Measurements from ENCODE around the gene PSG5. TPM values are rescaled to one million over a fixed set of nuclear protein-coding genes. Genes with fewer than 3 reads are reported as not detected.

Gene PSG5
- total and polyA plus RNA-seq, 2 experiments from 2014 or later, result 0.32 TPM; not detected in 1

GRCh38 chr19:43207991-43208390 lies 21.7 kb upstream of the PSG5 start:
- Mint-ChIP-seq H3K36me3 (ENCODE audit: low read depth) (peaks cover 10% of the 10 kb centered on the region), H3K4me3 (no peak overlapping the region), H3K27ac (no peak overlapping the region), H3K27me3 (ENCODE audit: insufficient read depth, low read depth, poor library complexity) (peaks cover 1% of the 10 kb centered on the region), H3K9me3 (peaks cover 76% of the 10 kb centered on the region), H3K4me1 (no peaks in the 10 kb centered on the region)
- Histone ChIP-seq H4K20me1 (replicated peaks; ENCODE audit: insufficient read depth) (no peaks in the 10 kb centered on the region), H3K4me3 (no peak overlapping the region), H3K27me3 (ENCODE audit: insufficient read depth) (no peaks in the 10 kb centered on the region), H3K4me2 (no peak overlapping the region), H2AFZ (no peak overlapping the region), H3K27ac (ENCODE audit: low read depth) (no peak overlapping the region), H3F3A (replicated peaks; ENCODE audit: low read depth) (no peaks in the 10 kb centered on the region), H3K79me2 (replicated peaks; ENCODE audit: insufficient read depth) (no peaks in the 10 kb centered on the region), H3K36me3 (ENCODE audit: insufficient read depth) (no peaks in the 10 kb centered on the region), H3K9me2 (ENCODE audit: insufficient read depth) (no peaks in the 10 kb centered on the region), H3K4me1 (ENCODE audit: insufficient read depth) (no peaks in the 10 kb centered on the region)
- no peak for TF ChIP-seq EZH2 (IDR thresholded peaks at IDR 0.05; ENCODE audit: low read depth, unreplicated experiment)
- no peak for TF ChIP-seq EZH2phosphoT487 (IDR thresholded peaks at IDR 0.05; ENCODE audit: unreplicated experiment)
- TF ChIP-seq, protein P1, sequence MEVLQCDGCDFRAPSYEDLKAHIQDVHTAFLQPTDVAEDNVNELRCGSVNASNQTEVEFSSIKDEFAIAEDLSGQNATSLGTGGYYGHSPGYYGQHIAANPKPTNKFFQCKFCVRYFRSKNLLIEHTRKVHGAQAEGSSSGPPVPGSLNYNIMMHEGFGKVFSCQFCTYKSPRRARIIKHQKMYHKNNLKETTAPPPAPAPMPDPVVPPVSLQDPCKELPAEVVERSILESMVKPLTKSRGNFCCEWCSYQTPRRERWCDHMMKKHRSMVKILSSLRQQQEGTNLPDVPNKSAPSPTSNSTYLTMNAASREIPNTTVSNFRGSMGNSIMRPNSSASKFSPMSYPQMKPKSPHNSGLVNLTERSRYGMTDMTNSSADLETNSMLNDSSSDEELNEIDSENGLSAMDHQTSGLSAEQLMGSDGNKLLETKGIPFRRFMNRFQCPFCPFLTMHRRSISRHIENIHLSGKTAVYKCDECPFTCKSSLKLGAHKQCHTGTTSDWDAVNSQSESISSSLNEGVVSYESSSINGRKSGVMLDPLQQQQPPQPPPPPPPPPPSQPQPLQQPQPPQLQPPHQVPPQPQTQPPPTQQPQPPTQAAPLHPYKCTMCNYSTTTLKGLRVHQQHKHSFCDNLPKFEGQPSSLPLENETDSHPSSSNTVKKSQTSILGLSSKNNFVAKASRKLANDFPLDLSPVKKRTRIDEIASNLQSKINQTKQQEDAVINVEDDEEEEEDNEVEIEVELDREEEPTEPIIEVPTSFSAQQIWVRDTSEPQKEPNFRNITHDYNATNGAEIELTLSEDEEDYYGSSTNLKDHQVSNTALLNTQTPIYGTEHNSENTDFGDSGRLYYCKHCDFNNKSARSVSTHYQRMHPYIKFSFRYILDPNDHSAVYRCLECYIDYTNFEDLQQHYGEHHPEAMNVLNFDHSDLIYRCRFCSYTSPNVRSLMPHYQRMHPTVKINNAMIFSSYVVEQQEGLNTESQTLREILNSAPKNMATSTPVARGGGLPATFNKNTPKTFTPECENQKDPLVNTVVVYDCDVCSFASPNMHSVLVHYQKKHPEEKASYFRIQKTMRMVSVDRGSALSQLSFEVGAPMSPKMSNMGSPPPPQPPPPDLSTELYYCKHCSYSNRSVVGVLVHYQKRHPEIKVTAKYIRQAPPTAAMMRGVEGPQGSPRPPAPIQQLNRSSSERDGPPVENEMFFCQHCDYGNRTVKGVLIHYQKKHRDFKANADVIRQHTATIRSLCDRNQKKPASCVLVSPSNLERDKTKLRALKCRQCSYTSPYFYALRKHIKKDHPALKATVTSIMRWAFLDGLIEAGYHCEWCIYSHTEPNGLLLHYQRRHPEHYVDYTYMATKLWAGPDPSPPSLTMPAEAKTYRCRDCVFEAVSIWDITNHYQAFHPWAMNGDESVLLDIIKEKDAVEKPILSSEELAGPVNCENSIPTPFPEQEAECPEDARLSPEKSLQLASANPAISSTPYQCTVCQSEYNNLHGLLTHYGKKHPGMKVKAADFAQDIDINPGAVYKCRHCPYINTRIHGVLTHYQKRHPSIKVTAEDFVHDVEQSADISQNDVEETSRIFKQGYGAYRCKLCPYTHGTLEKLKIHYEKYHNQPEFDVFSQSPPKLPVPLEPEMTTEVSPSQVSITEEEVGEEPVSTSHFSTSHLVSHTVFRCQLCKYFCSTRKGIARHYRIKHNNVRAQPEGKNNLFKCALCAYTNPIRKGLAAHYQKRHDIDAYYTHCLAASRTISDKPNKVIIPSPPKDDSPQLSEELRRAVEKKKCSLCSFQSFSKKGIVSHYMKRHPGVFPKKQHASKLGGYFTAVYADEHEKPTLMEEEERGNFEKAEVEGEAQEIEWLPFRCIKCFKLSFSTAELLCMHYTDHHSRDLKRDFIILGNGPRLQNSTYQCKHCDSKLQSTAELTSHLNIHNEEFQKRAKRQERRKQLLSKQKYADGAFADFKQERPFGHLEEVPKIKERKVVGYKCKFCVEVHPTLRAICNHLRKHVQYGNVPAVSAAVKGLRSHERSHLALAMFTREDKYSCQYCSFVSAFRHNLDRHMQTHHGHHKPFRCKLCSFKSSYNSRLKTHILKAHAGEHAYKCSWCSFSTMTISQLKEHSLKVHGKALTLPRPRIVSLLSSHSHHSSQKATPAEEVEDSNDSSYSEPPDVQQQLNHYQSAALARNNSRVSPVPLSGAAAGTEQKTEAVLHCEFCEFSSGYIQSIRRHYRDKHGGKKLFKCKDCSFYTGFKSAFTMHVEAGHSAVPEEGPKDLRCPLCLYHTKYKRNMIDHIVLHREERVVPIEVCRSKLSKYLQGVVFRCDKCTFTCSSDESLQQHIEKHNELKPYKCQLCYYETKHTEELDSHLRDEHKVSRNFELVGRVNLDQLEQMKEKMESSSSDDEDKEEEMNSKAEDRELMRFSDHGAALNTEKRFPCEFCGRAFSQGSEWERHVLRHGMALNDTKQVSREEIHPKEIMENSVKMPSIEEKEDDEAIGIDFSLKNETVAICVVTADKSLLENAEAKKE (CRISPR knock-in tag; IDR thresholded peaks at IDR 0.05), result no peak
- no peak for TF ChIP-seq ZNF331 (CRISPR knock-in tag; IDR thresholded peaks at IDR 0.05; ENCODE audit: low read depth)
- TF ChIP-seq STAT1 (IDR thresholded peaks at IDR 0.05; ENCODE audit: unreplicated experiment), result no peak
- no peak for TF ChIP-seq NANOG (IDR thresholded peaks at IDR 0.05; ENCODE audit: borderline replicate concordance)
- no peak for TF ChIP-seq CREB1 (CRISPR knock-in tag; IDR thresholded peaks at IDR 0.05; ENCODE audit: low read depth)
- TF ChIP-seq CTCF (conservative IDR thresholded peaks at IDR 0.05; ENCODE audit: low read depth in 2 of 2), result no peak
- no peak for TF ChIP-seq JUNB (IDR thresholded peaks at IDR 0.05; ENCODE audit: unreplicated experiment)
- no peak for TF ChIP-seq ZNF114 (CRISPR knock-in tag; IDR thresholded peaks at IDR 0.05)
- TF ChIP-seq ETS1 (IDR thresholded peaks at IDR 0.05), result no peak
- no peak for TF ChIP-seq POLR2AphosphoS5 (IDR thresholded peaks at IDR 0.05; ENCODE audit: low read depth)
- TF ChIP-seq, protein P2, sequence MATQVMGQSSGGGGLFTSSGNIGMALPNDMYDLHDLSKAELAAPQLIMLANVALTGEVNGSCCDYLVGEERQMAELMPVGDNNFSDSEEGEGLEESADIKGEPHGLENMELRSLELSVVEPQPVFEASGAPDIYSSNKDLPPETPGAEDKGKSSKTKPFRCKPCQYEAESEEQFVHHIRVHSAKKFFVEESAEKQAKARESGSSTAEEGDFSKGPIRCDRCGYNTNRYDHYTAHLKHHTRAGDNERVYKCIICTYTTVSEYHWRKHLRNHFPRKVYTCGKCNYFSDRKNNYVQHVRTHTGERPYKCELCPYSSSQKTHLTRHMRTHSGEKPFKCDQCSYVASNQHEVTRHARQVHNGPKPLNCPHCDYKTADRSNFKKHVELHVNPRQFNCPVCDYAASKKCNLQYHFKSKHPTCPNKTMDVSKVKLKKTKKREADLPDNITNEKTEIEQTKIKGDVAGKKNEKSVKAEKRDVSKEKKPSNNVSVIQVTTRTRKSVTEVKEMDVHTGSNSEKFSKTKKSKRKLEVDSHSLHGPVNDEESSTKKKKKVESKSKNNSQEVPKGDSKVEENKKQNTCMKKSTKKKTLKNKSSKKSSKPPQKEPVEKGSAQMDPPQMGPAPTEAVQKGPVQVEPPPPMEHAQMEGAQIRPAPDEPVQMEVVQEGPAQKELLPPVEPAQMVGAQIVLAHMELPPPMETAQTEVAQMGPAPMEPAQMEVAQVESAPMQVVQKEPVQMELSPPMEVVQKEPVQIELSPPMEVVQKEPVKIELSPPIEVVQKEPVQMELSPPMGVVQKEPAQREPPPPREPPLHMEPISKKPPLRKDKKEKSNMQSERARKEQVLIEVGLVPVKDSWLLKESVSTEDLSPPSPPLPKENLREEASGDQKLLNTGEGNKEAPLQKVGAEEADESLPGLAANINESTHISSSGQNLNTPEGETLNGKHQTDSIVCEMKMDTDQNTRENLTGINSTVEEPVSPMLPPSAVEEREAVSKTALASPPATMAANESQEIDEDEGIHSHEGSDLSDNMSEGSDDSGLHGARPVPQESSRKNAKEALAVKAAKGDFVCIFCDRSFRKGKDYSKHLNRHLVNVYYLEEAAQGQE (IDR thresholded peaks at IDR 0.05; ENCODE audit: unreplicated experiment), result no peak
- ATAC-seq (no peak), DNase-seq (ENCODE audit: low spot score) (no peak)

Measured in GM23338 (cell line).